GM18907 (cell line): ENCODE measurements around the gene ZNHIT1.
A peak's percentile ranks its signal among the peaks of the same experiment; 100 is the strongest.

Experiments
- ATAC-seq: cut with Tn5 transposase; IDR thresholded peaks from one replicate; pipeline ENCODE4 v1.9.1; 2021; ENCODE audit warnings: mild to moderate bottlenecking, moderate library complexity; ENCODE audit not compliant: unreplicated experiment

The ZNHIT1 gene

GRCh38 chr7:101217388-101218235, at the start of gene ZNHIT1, which contains the start of gene PLOD3:
ZNHIT1 (plus strand) TSS chr7:101218165; CDS start chr7:101218196, 31 bp downstream.
PLOD3 (minus strand) TSS chr7:101217581; CDS start chr7:101217274, 307 bp downstream.
- ATAC-seq, result peak; percentile 69

DNA sequence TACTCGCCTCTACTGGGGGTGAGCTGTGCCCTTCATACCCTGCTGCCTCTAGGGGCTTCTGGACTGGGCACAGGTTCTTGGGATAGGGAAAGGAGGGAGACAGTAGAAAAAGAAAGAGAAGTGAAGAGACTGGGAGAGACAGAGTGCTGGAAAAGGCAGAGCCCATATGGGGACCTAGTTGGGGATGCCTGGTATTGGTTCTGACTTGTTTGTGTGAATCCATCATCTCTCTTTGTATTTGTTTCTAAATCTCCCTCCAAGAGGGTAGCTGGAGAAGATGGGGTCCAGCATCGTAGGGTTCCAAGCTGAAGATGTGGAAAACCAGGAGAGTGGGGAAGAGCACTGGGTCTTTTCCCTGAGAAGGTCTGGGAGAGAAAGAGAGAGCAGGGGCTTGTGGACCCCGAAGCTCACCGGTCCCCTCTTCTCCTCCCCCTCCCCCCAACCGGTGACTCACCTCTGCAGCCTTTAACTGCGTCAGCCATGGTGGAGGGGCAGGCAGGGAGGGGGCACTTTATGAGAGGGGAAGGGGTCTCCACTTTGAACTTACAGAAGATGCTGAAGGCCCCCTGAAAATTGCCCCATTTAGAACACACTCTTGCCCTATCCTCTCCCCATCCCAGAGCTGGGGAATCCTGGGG, 49.4 kb upstream of the ZNHIT1 start:
- no peak for ATAC-seq

DNA sequence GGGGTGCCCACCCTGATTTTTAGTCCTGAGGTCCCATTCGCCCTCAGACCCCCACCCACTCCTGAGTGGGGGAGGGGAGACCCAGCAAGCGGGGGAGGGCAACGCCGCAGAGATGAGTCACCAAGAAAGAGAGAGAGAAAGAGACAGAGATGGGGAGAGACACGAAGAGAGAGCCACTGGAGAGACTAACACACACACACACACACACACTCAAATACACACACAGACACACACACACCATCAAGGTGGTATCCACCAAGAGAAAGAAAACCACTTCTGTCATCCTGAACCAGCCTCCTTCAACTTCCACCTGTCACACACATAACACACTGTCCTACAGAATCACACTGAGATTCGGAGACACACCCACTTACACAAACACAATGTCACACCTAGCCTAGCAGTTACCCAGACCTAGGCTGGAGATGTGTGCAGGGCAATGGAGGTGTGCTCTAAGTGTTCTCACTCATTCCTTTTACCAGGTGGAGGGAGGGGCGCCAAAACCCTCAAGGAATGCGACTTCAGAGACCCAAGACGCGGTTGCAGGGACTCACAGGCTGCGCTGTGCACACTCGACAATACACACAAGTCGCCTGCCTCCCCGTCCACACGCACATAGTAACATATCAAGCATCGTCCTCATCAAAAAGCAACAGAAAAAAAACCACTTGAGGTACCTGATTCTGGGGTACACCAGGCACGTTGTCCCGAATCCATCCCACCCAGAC, 48.7 kb upstream of the ZNHIT1 start:
- no peak for ATAC-seq

- peak; percentile 38 for ATAC-seq
Observed at GRCh38 chr7:101169838-101170551, 48.0 kb upstream of the ZNHIT1 start.

- no peak for ATAC-seq
Observed at GRCh38 chr7:101170617-101171441, 47.1 kb upstream of the ZNHIT1 start.

DNA sequence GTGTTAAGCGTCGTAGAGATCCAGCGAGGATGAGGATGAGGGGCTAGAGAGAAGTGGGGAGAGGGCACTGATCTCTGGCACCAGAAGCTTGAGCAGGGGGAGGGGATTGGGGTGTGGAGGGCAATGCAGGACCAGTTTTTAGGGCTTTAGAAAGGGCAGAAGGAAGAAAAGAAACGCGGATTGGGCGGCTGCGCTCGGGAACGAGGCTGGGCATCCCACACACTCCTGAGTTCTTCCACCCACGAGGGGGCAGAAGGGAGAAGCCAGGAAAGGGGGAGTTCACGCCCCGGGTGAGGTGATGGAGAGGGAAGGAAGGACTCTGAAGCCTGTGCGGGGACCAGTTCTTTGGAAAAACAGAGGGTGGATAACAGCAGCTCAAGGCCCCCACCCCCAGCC, 46.5 kb upstream of the ZNHIT1 start:
- ATAC-seq, result no peak

DNA sequence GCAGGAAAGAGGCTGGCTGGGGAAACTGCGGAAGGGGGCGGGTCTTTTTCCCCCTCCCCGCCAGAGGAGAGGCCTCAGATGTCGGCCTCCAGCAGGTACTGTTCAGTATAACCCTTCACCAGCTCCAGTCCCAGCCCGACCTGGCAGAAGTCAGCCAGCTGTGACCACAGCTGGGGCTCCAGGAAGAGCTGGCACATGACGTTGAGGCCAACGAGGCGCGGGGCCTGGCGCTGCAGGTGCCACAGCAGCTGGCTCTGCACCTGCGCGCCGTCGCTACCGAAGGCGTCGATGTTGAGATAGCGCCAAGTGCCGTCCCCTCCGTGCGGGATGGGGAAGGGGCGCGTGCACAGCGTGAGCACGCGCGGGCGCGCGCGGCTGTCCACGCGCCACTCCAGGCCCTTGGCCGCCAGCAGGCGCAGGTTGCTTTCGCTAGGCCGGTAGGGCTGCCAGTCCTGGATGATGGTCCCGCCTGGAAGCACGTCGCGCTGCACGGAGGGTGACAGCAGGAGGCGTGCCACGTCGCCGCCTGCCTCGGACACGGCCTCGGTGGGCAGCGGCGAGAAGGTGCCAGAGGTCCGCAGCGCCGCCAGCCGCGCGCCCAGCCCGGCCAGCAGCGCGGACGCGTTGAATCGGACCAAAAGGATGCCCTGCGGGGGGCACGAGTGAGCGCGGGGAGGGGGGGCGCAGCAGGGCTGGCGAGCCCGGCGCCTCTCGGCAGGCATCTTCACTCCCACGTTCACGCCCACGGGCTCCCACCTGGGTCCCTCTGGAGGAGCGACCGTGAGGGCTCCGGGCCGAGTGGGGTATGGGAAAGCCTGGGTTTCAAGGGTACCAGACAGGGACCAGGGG, 45.7 kb upstream of the ZNHIT1 start:
- peak; percentile 36 for ATAC-seq

- no peak for ATAC-seq
Observed at GRCh38 chr7:101172854-101173751, 44.9 kb upstream of the ZNHIT1 start.

DNA sequence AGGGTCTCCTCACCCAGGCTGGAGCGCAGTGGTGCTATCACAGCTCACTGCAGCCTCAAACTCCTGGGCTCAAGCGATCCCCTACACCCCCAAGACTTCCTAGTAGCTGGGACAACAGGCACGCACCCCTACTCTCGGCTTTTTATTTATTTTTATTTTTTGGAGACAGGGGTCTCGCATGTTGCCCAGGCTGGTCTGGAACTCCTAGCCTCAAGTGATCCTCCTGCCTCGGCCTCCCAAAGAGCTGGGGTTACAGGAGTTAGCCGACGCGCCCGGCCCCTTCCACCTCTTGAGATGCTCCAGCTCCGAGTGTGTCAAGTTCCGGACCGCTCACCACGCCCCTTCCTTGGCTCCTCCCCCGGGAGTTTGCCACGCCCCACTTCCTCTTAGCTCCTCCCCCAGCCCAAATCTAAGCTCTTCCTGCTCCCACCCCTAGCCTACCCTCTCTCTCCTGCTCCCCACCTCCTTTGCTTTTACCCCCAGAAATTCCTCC, 44.2 kb upstream of the ZNHIT1 start:
- ATAC-seq, result no peak

DNA sequence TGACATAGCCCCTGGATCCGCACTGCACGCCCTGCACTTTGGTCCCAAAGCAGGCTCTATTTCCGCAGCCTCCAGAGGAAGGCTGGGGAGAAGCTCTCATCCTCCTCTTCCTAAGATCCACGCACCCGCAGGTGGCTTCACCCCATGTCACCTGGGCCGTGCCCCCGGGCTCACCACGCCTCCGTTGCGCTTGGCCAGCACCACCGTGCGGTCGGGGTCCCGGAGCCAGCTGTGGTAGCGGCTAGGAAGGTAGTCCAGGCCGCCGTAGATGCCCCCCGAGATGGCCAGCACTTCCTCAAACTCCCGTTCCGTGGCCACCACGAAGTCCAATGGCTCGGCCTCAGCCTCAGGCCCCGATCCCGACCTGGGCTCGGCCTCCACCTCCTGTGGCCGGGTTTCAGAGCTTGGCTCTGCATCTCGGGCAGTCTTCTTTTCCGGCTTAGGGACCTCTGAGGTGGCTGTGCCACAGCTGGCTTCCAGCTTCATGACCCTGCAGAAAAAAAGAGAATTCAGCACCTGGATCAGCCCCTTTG, 43.6 kb upstream of the ZNHIT1 start:
- ATAC-seq, result no peak

DNA sequence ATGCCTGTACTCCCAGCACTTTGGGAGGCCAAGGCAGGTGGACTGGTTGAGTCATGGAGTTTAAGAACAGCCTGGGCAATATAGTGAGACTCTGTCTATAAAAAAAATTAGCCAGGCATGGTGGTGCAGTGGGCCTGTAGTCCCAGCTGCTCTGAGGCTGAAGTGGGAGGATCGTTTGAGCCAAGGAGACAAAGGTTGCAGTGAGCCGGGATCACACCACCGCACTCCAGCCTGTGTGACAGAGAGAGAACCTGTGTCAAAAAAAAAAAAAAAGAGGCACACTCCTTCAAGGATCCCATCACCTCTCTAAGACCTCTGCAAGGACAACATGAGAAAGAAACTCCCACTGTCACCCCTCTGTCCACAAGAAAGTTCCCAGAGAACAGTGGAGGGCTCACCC, 42.3 kb upstream of the ZNHIT1 start:
- ATAC-seq, result no peak

DNA sequence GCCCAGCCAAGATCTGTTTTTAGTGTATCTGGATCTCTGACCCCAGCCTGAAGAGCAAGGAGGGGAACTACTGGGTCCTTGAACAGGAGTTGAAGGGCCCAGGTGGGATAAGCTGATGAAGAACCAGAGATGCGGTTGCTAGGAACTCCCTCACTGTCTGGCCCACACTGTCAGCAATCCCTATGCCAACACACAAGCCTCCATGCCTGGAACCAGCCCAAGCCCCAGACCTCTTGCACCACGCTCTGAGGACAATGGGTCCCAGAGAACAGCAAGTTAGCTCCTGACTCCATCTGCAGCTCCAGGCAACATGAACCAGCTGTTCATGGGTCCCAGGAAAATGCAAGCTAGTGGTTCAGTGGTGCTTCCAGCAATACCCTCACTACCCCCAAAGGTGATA, 40.3 kb upstream of the ZNHIT1 start:
- no peak for ATAC-seq

DNA sequence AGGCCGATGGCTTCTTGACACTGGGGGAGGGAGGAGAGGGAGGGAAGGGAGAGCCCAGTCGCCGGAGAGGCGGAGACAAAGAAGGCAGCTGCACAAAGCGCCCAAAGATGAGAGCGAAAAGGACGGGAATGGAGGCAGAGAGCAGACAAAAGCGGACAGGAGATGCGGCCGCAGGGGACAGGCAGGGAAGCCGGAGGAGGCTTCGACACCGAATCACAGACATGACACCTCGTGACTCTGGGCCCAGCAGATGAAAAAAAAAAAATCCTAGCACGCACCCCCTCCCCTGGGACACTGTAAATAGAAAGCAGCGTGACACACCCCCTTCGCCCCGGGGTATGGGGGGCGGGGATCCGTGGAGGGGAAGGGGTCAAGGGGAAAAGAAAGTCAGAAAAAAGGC, 38.8 kb upstream of the ZNHIT1 start:
- ATAC-seq, result no peak

GRCh38 chr7:101179713-101180112, 38.3 kb upstream of the ZNHIT1 start:
- no peak for ATAC-seq

GRCh38 chr7:101180130-101180755, 37.7 kb upstream of the ZNHIT1 start, which contains the start of gene NAT16:
NAT16 (minus strand) TSS chr7:101180293; CDS start chr7:101174807, 5,486 bp downstream.
- ATAC-seq, result no peak

GRCh38 chr7:101185258-101185839, 32.6 kb upstream of the ZNHIT1 start:
- ATAC-seq, result no peak

GRCh38 chr7:101186194-101186593, 31.8 kb upstream of the ZNHIT1 start:
- no peak for ATAC-seq
